ENCODE results near the gene NDST1.

Gene NDST1

GRCh38 chr5:150525781-150526180 is 17.9 kb downstream of the NDST1 start:
- DNase-seq, result no peak

- peak; percentile 75 for DNase-seq
Measured at GRCh38 chr5:150527038-150527437, 19.1 kb downstream of the NDST1 start.

GRCh38 chr5:150527808-150528207 is 19.9 kb downstream of the NDST1 start:
- no peak for DNase-seq

- DNase-seq, result no peak
Measured at GRCh38 chr5:150528924-150529546, 21.1 kb downstream of the NDST1 start.

- no peak for DNase-seq
Measured at GRCh38 chr5:150529555-150529954, 21.6 kb downstream of the NDST1 start.

- DNase-seq, result no peak
Measured at GRCh38 chr5:150530423-150530822, 22.5 kb downstream of the NDST1 start.

GRCh38 chr5:150530951-150531588 is 23.1 kb downstream of the NDST1 start:
- no peak for DNase-seq

- DNase-seq, result no peak
Measured at GRCh38 chr5:150531686-150532085, 23.8 kb downstream of the NDST1 start.

- DNase-seq, result no peak
Measured at GRCh38 chr5:150532151-150532550, 24.2 kb downstream of the NDST1 start.

GRCh38 chr5:150532996-150533395 is 25.1 kb downstream of the NDST1 start:
- DNase-seq, result no peak

- DNase-seq, result no peak
Measured at GRCh38 chr5:150534811-150535210, 26.9 kb downstream of the NDST1 start.

GRCh38 chr5:150535611-150536010 is 27.7 kb downstream of the NDST1 start:
- no peak for DNase-seq

GRCh38 chr5:150538007-150538917 is 30.3 kb downstream of the NDST1 start:
- DNase-seq, result no peak

- no peak for DNase-seq
Measured at GRCh38 chr5:150539206-150539605, 31.3 kb downstream of the NDST1 start.

GRCh38 chr5:150540042-150540441 is 32.1 kb downstream of the NDST1 start:
- DNase-seq, result no peak

- no peak for DNase-seq
Measured at GRCh38 chr5:150540615-150541396, 32.9 kb downstream of the NDST1 start.

- DNase-seq, result no peak
Measured at GRCh38 chr5:150541397-150541675, 33.4 kb downstream of the NDST1 start.

- DNase-seq, result no peak
Measured at GRCh38 chr5:150541895-150542294, 34.0 kb downstream of the NDST1 start.

- no peak for DNase-seq
Measured at GRCh38 chr5:150542933-150543445, 35.1 kb downstream of the NDST1 start.

GRCh38 chr5:150544611-150545219 is 36.8 kb downstream of the NDST1 start:
- DNase-seq, result peak; percentile 72

- DNase-seq, result no peak
Measured at GRCh38 chr5:150545246-150545645, 37.3 kb downstream of the NDST1 start.

GRCh38 chr5:150548123-150548522 is 40.2 kb downstream of the NDST1 start:
- DNase-seq, result no peak

- no peak for DNase-seq
Measured at GRCh38 chr5:150549735-150550134, 41.8 kb downstream of the NDST1 start.
